GM18868 (cell line): Measurements from ENCODE around the gene RBCK1.

Experiments
- ATAC-seq: cut with Tn5 transposase; IDR thresholded peaks from one replicate; pipeline ENCODE4 v1.9.1; 2021; ENCODE audit warnings: mild to moderate bottlenecking, moderate library complexity; ENCODE audit not compliant: unreplicated experiment

RBCK1 gene

GRCh38 chr20:416950-417800, 9.1 kb downstream of the RBCK1 start:
- no peak for ATAC-seq

GRCh38 chr20:417801-418342, 9.8 kb downstream of the RBCK1 start:
- ATAC-seq = no peak

GRCh38 chr20:418858-419365, 10.8 kb downstream of the RBCK1 start:
- ATAC-seq = no peak

- ATAC-seq = no peak
Observed at GRCh38 chr20:419556-420165, 11.6 kb downstream of the RBCK1 start.

- no peak for ATAC-seq
Observed at GRCh38 chr20:420166-420620, 12.1 kb downstream of the RBCK1 start.

DNA sequence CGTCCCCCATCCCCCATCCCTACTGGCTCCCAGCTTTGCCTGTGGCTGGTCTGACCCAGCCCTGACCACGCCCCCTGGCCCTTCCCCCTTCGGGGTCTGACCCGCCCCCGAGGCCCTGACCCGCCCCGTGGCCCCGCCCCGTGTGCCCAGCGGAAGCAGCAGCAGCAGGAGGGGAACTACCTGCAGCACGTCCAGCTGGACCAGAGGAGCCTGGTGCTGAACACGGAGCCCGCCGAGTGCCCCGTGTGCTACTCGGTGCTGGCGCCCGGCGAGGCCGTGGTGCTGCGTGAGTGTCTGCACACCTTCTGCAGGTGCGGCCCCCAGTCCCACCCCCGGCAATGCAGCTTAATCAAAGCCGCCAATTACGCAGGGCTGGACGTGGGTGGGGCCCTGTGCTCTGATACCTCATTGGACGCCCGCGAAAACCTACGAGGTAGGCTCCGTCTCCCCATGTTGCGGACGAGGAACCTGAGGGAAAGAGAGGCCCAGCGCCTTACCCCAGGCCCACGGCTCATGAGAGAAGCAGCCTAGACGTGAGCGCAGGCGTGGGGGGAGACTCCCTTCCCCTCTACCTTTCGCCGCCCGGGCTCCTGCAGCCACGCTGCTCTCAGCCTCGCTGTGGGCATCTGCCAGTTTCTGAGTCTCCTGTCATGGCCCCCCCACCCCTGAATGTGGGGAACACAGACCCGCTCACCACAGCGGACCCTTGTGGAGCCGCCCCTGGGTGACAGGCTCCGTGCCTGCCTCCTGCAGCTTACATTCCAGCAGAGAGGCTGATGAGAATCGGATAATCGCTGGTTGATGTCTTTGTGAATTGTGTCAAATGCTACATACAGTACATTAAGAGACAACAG, 12.8 kb downstream of the RBCK1 start:
- no peak for ATAC-seq

DNA sequence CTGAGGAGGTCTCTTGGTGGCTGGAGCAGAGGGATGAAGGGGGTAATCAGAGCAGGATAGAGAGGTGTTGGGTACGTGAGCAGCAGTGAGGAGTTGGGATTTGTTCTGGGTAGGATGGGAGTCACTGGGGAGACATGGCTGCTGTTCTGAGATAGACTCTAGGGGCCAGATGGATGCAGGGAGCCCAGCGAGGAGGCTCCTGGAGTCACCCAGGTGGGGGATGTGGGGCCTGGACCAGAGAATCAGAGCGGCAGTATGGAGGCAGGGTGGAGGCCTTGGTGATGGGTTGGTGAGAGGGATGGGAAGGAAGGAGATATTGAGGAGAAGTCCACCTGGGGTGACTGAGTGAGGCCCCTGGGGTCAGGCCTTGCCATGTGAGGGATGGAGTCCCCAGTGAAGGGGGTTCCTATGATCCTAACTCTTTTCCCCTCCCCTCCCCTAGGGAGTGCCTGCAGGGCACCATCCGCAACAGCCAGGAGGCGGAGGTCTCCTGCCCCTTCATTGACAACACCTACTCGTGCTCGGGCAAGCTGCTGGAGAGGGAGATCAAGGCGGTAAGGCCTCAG, 13.7 kb downstream of the RBCK1 start:
- ATAC-seq = no peak

DNA sequence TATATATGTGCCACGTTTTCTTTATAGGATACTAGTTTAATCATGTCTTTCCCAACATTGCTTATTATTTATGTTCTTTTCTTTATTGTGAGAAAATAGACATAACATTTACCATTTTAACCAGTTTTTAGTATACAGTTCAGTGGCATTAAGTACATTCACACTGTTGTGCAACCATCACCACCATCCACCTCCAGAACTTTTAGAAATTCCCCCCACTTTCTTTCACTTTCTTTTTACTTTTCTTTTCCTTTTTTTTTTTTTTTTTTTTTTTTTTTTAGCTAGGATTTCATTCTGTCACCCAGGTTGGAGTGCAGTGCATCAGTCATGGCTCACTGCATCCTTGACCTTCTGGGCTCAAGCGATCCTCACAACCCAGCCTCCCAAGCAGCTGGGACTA, 18.5 kb downstream of the RBCK1 start:
- ATAC-seq = no peak

GRCh38 chr20:427401-427800, 19.3 kb downstream of the RBCK1 start:
- ATAC-seq = no peak

DNA sequence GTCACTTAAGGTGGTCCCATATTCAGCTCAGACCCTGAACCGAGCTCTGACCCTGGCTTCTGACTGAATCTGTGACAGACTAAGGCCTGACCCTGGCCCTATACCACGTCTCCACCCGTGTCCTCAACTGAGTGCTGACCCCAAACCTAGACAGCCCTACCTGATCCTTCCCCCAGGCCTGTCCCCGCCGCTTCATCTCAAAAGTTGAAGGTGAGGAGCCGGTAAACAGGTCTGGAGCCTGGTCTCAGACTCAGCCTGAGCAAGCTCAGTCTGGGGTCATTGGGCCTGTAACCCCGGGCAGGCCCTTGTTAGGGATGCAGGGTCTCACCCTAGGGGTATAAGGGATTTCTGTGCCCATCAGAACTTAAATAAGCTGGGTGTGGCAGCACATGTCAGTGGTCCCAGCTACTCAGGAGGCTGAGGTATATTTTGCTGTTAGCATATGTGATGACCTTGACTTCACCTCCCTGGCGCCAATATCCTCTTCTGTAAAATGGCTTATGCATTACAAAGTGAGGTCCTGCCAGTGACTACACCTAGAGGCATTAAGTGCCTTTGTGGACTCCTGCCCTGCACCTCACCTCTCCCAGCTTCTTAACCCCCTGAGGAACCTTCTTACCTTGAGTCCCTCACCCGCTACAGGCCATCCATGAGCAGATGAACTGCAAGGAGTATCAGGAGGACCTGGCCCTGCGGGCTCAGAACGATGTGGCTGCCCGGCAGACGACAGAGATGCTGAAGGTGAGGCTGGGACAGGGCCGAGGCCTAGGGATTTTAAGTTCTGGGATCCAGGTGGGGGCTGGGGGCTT, 20.0 kb downstream of the RBCK1 start:
- no peak for ATAC-seq

DNA sequence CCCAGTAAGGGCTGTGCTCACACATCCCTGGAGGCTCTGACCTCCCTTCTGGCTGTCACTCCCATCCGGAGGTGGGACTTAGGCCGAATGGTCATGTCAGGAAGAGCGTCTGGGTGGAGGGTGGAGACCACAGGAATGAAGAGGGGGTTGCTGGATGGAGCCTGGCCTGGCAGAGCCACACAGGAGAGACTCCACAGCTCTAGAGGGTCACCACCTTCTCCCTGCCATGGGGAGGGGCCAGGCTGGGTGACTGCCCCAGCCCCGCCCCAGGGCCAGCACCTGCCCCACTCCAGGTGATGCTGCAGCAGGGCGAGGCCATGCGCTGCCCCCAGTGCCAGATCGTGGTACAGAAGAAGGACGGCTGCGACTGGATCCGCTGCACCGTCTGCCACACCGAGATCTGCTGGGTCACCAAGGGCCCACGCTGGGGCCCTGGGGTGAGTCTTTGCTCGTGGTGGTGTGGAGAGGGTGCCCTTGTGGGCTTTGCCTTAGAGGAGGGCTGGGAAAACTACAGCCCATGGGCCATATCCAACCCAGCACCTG, 20.6 kb downstream of the RBCK1 start:
- ATAC-seq = no peak

- ATAC-seq = no peak
Observed at GRCh38 chr20:430091-430999, 22.2 kb downstream of the RBCK1 start.

DNA sequence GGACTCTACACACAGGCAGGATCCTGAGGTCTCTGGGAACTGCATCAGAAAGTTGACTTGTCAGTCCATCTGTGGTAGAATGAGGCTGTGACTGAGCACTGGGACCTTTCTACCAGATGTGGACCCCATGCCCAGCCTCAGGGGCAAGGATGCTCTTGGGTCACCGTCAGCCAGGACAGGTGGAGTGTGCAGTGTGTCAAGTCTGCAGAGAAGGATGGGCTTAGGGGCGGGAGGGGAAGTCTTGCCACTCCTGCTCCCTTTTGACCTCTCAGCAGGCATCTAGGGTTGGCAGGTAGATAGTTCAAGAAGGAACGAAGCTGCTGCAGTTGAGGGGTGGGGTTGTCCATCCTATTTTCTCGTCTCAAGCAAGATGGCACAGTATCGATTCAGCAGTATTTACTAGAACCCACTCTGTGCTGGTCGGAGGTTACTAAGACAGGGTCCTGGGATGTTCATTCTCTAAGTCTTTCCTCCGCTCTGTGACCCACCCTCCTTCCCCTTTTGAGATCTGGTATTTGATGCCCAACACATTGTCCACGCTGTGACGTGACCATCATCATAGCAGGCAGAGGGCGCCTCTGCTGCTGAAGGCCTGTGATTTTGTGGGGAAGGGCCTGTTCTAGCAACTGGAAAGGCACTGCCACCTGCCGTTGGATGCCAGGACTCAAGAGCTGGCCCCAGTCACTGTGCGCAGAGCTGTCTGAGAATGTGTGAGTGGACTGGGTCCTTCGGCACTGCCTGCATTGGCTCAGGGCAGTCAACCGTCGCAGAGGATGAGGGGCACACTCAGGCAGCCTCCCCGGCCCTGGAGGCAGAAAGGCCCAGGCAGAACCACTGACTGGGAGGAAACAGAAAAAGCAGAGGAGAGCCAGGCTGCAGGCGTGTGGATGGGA, 23.2 kb downstream of the RBCK1 start:
- ATAC-seq = no peak

- ATAC-seq = no peak
Observed at GRCh38 chr20:432208-432607, 24.1 kb downstream of the RBCK1 start.

DNA sequence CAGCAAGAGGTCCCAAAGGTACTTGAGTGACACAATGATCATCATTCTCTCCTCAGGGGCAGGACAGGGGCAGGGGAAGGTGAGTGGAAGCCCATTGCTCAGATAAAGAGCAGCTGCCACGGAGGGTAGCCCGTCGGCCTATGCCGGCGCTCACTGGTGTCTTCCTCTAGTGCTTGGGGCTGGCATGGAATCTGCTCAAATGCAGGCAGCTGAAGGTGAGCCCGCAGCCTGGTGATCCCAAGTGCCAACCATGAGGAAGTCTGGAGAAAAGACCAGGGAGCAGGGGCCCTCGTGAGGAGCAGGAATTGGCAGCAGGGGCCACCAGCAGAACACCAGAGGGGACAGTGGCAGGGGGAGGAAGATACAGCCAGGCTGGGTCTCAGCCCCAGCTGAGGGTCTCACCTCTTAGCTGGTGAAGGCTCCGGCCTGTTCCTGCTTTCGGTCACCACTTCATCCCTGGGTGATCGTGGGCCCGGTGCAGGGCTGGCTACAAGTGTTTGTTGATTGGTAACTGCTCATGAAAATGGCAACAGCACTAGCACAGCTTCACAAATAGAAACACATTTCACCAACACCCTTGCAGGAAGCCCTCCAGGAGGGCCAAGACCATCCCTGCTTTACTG, 24.7 kb downstream of the RBCK1 start:
- no peak for ATAC-seq

- peak; percentile 76 for ATAC-seq
Observed at GRCh38 chr20:433300-433975, 25.3 kb downstream of the RBCK1 start.

DNA sequence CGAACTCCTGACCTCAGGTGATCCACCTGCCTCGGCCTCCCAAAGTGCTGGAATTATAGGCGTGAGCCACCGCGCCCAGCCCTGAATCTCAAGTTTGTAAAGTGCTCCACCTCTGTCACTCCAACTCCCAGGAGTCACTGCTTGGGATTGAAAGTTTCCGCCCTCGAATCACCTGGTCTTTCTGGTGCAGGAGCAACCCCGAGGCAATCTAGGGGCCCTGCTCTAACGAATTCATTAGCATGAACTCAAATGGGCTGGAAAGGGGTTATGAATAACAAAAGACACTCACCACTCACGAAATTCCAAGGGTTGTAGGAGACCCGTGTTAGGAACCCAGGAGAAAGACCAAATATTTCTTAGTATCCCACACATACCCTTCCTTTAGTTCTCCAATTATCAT, 26.1 kb downstream of the RBCK1 start:
- ATAC-seq = no peak
